Endodermal cell (in vitro differentiated cells): ENCODE data around the gene OPRL1. TPM values are rescaled to one million over a fixed set of nuclear protein-coding genes. Genes with fewer than 3 reads are reported as not detected.

Experiments
- DNase-seq: peaks from one replicate; pipeline ENCODE4 v3.0.0-alpha.2; 2017
- H3K27ac ChIP-seq: 2 replicates; pipeline ENCODE4 v1.5.1; 2013; ENCODE audit warnings: mild to moderate bottlenecking, low read depth, low read length, moderate library complexity
- H3K27me3 ChIP-seq: 2 replicates; pipeline ENCODE4 v1.6.1; 2013; ENCODE audit warnings: mild to moderate bottlenecking, low read length, moderate library complexity; ENCODE audit not compliant: insufficient read depth, control insufficient read depth, poor library complexity, severe bottlenecking
- H3K36me3 ChIP-seq: 2 replicates; pipeline ENCODE4 v1.7.0; 2013; ENCODE audit warnings: mild to moderate bottlenecking, low read length, moderate library complexity; ENCODE audit not compliant: control insufficient read depth, insufficient read depth
- H3K4me1 ChIP-seq: one replicate; pipeline ENCODE4 v1.7.0; 2013; ENCODE audit warnings: low read length; ENCODE audit not compliant: control insufficient read depth, insufficient read depth
- H3K4me3 ChIP-seq: 2 replicates; pipeline ENCODE4 v1.5.1; 2013; ENCODE audit warnings: mild to moderate bottlenecking, low read length, moderate library complexity
- H3K9ac ChIP-seq: 2 replicates; pipeline ENCODE4 v1.6.1; 2013; ENCODE audit warnings: mild to moderate bottlenecking, low read length, moderate library complexity; ENCODE audit not compliant: poor library complexity, severe bottlenecking; ENCODE audit errors: extremely low read depth
- H3K9me3 ChIP-seq: 2 replicates; pipeline ENCODE4 v1.6.1; 2013; ENCODE audit warnings: mild to moderate bottlenecking, low read length, moderate library complexity; ENCODE audit not compliant: control insufficient read depth
- H3K27ac Mint-ChIP-seq: 2 replicates; pipeline ENCODE4 v1.8.0; 2020; ENCODE audit warnings: mixed read lengths
- H3K27me3 Mint-ChIP-seq: 2 replicates; pipeline ENCODE4 v1.8.0; 2021; ENCODE audit warnings: mild to moderate bottlenecking, mixed read lengths; ENCODE audit not compliant: insufficient read depth
- H3K36me3 Mint-ChIP-seq: 2 replicates; pipeline ENCODE4 v1.8.0; 2020; ENCODE audit warnings: low read depth, mixed read lengths
- H3K4me1 Mint-ChIP-seq: 2 replicates; pipeline ENCODE4 v1.8.0; 2020; ENCODE audit warnings: mixed read lengths
- H3K4me3 Mint-ChIP-seq: 2 replicates; pipeline ENCODE4 v1.8.0; 2020; ENCODE audit warnings: mild to moderate bottlenecking, moderate library complexity, mixed read lengths
- H3K9me3 Mint-ChIP-seq: 2 replicates; pipeline ENCODE4 v1.8.0; 2020; ENCODE audit warnings: mild to moderate bottlenecking, mixed read lengths
- WGBS, 2 experiments: methylation state at CpG; one replicate each; pipeline versions ENCODE4 v1.1.5 to v1.1.7; 2013; ENCODE audit warnings: missing lambda C conversion rate in 2 of 2, mixed read lengths in 1 of 2; ENCODE audit not compliant: insufficient coverage in 1 of 2, insufficient read length in 1 of 2; 5-methylcytosine and 5-hydroxymethylcytosine counted together
- total RNA-seq, 2 donors: library from RNA; stranded (reverse); fragmentation: NEBNext Ultra II Directional in 1 of 2; extraction: Animal tissue kit (Norgen Biotek cat#: 25700) in 1 of 2; gene quantifications; 2 replicates in 1 of 2; 3 replicates in 1 of 2; pipeline ENCODE4 v1.2.1, GENCODE V29; 2021
- TF ChIP-seq, protein P1 (sequence below): fragments of 200-600 bp; sonication (generic); conservative IDR thresholded peaks from 2 replicates; pipeline ENCODE4 v1.5.0; 2021; ENCODE audit warnings: antibody characterized with exemption, mild to moderate bottlenecking

OPRL1 gene
- total RNA-seq, 2 donors from 2014 or later: 4.1 to 5.5 TPM

DNA sequence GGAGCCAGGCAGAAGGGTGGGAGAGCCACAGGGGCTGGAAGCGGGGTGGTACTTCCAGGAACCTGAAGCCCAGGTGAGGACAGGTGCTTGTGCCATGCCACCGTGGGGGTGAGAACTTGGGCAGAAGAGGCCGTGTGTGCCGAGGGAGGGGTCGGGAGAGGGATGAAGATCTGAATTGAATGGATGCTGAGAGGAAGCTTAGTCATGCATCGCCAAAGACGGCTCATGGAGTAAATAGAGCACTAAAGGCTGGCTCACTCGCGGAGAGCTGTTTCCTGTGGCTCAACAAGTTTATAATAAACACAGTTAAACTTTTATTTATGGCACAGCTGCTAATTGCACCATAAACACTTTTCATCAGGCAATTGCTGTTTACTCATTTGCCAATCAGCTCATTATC is 62.7 kb downstream of the OPRL1 start:
- WGBS, 2 experiments: 64 to 77% methylated on average over 6 to 9 of the region's 9 CpGs
- peaks cover 20% of the 10 kb centered on the region for H3K9me3 Mint-ChIP-seq
- no peak overlapping the region for H3K4me3 Mint-ChIP-seq
- H3K36me3 ChIP-seq: no peaks in the 10 kb centered on the region
- no peaks in the 10 kb centered on the region for H3K4me1 ChIP-seq
- no peaks in the 10 kb centered on the region for H3K27me3 Mint-ChIP-seq
- no peaks in the 10 kb centered on the region for H3K27me3 ChIP-seq
- no peak for DNase-seq
- no peak overlapping the region for H3K4me3 ChIP-seq
- H3K9ac ChIP-seq: no peak overlapping the region
- TF ChIP-seq, protein P1, sequence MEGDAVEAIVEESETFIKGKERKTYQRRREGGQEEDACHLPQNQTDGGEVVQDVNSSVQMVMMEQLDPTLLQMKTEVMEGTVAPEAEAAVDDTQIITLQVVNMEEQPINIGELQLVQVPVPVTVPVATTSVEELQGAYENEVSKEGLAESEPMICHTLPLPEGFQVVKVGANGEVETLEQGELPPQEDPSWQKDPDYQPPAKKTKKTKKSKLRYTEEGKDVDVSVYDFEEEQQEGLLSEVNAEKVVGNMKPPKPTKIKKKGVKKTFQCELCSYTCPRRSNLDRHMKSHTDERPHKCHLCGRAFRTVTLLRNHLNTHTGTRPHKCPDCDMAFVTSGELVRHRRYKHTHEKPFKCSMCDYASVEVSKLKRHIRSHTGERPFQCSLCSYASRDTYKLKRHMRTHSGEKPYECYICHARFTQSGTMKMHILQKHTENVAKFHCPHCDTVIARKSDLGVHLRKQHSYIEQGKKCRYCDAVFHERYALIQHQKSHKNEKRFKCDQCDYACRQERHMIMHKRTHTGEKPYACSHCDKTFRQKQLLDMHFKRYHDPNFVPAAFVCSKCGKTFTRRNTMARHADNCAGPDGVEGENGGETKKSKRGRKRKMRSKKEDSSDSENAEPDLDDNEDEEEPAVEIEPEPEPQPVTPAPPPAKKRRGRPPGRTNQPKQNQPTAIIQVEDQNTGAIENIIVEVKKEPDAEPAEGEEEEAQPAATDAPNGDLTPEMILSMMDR: no peak
- peaks cover 17% of the 10 kb centered on the region for H3K9me3 ChIP-seq
- no peak overlapping the region for H3K27ac ChIP-seq
- no peak overlapping the region for H3K27ac Mint-ChIP-seq
- no peaks in the 10 kb centered on the region for H3K36me3 Mint-ChIP-seq
- H3K4me1 Mint-ChIP-seq: peaks cover 5% of the 10 kb centered on the region

GRCh38 chr20:64143018-64143801 is 63.3 kb downstream of the OPRL1 start:
- WGBS, 2 experiments: 87 to 90% methylated on average over 10 to 14 of the region's 14 CpGs
- Mint-ChIP-seq H3K27ac (no peak overlapping the region), H3K36me3 (no peaks in the 10 kb centered on the region), H3K27me3 (no peaks in the 10 kb centered on the region), H3K4me1 (peaks cover 5% of the 10 kb centered on the region), H3K9me3 (peaks cover 20% of the 10 kb centered on the region), H3K4me3 (no peak overlapping the region)
- H3K27me3 ChIP-seq: no peaks in the 10 kb centered on the region
- no peak for DNase-seq
- TF ChIP-seq, protein P1: no peak
- no peak overlapping the region for H3K4me3 ChIP-seq
- H3K27ac ChIP-seq: no peak overlapping the region
- H3K36me3 ChIP-seq: no peaks in the 10 kb centered on the region
- H3K4me1 ChIP-seq: no peaks in the 10 kb centered on the region
- peaks cover 17% of the 10 kb centered on the region for H3K9me3 ChIP-seq
- no peak overlapping the region for H3K9ac ChIP-seq

GRCh38 chr20:64144144-64144912 is 64.4 kb downstream of the OPRL1 start:
- Mint-ChIP-seq H3K9me3 (peaks cover 20% of the 10 kb centered on the region), H3K4me3 (no peak overlapping the region), H3K27ac (no peak overlapping the region), H3K27me3 (no peaks in the 10 kb centered on the region), H3K4me1 (peaks cover 5% of the 10 kb centered on the region), H3K36me3 (no peaks in the 10 kb centered on the region)
- Histone ChIP-seq H3K4me3 (no peak overlapping the region), H3K4me1 (no peaks in the 10 kb centered on the region), H3K9ac (no peak overlapping the region), H3K27ac (no peak overlapping the region), H3K27me3 (no peaks in the 10 kb centered on the region), H3K36me3 (no peaks in the 10 kb centered on the region), H3K9me3 (peaks cover 17% of the 10 kb centered on the region)
- WGBS, 2 experiments: 89 to 91% methylated on average over 4 to 8 of the region's 8 CpGs
- TF ChIP-seq, protein P1: no peak
- no peak for DNase-seq
